Natural killer cell (primary cell): ENCODE measurements around the gene CBY2. TPM values are rescaled to one million over a fixed set of nuclear protein-coding genes. Genes with fewer than 3 reads are reported as not detected.

Source experiments
- ATAC-seq, 3 donors: fragments of 150-1000 bp in 2 of 3; fragments of 200-7000 bp in 1 of 3; cut with Tn5 transposase; 1 replicate in 1 of 3; 2 replicates in 2 of 3; pipeline ENCODE4 v1.10.0; 2021; ENCODE audit warnings: mild to moderate bottlenecking in 2 of 3, moderate library complexity in 2 of 3
- DNase-seq, 2 donors: peaks; one replicate each; pipeline versions ENCODE4 v3.0.0 to v3.0.0-alpha.2; 2013 to 2021; ENCODE audit warnings: mixed read lengths in 1 of 2
- H3K27ac ChIP-seq: one replicate; pipeline ENCODE4 v1.5.1; 2013; ENCODE audit warnings: mild to moderate bottlenecking, low read length
- H3K27me3 ChIP-seq: one replicate; pipeline ENCODE4 v1.6.1; 2013; ENCODE audit warnings: low read length; ENCODE audit not compliant: control insufficient read depth, insufficient read depth
- H3K36me3 ChIP-seq: one replicate; pipeline ENCODE4 v1.6.1; 2013; ENCODE audit warnings: low read length; ENCODE audit not compliant: control insufficient read depth, insufficient read depth
- H3K4me1 ChIP-seq: one replicate; pipeline ENCODE4 v1.6.1; 2013; ENCODE audit warnings: low read length; ENCODE audit not compliant: control insufficient read depth, insufficient read depth
- H3K4me3 ChIP-seq: one replicate; pipeline ENCODE4 v1.5.1; 2013; ENCODE audit warnings: low read length
- H3K9me3 ChIP-seq: one replicate; pipeline ENCODE4 v1.6.1; 2013; ENCODE audit warnings: low read length; ENCODE audit not compliant: control insufficient read depth, insufficient read depth
- H3K27ac Mint-ChIP-seq, 2 donors: one replicate each; pipeline ENCODE4 v1.8.0; 2022; ENCODE audit warnings: mild to moderate bottlenecking in 2 of 2, mixed read lengths in 2 of 2, moderate library complexity in 1 of 2
- H3K27me3 Mint-ChIP-seq, 2 donors: one replicate each; pipeline ENCODE4 v1.8.0; 2022; ENCODE audit warnings: low read depth in 2 of 2, mixed read lengths in 2 of 2
- H3K36me3 Mint-ChIP-seq: one replicate; pipeline ENCODE4 v1.8.0; 2022; ENCODE audit warnings: mixed read lengths
- H3K4me1 Mint-ChIP-seq, 2 donors: one replicate each; pipeline ENCODE4 v1.8.0; 2022; ENCODE audit warnings: mixed read lengths in 2 of 2
- H3K4me3 Mint-ChIP-seq: one replicate; pipeline ENCODE4 v1.8.0; 2022; ENCODE audit warnings: mild to moderate bottlenecking, moderate library complexity, mixed read lengths
- H3K9me3 Mint-ChIP-seq, 2 donors: one replicate each; pipeline ENCODE4 v1.8.0; 2022; ENCODE audit warnings: mixed read lengths in 2 of 2
- WGBS: methylation state at CpG from one replicate; pipeline ENCODE4 v1.1.7; 2013; ENCODE audit warnings: missing lambda C conversion rate; ENCODE audit not compliant: insufficient coverage; 5-methylcytosine and 5-hydroxymethylcytosine counted together
- intact Hi-C: fragments of 100-400 bp; cut with micrococcal nuclease; formaldehyde crosslinking; loops from one replicate; pipeline ENCODE4 v1.14.2; 2022
- total RNA-seq, 4 donors: library from RNA; stranded (reverse); fragments of 120-200 nt in 1 of 4; gene quantifications; one replicate each; pipeline versions ENCODE4 v1.2.3 to v1.2.4, GENCODE V29; 2013 to 2022
- TF ChIP-seq, protein P1 (sequence below): fragments of 200-600 bp; IDR thresholded peaks from one replicate; pipeline ENCODE4 v1.8.0; 2022; ENCODE audit warnings: antibody characterized with exemption

The CBY2 gene
- total RNA-seq, 3 donors from 2014 or later (not counting 1 experiment from before 2014, with no cell fraction given): not detected

DNA sequence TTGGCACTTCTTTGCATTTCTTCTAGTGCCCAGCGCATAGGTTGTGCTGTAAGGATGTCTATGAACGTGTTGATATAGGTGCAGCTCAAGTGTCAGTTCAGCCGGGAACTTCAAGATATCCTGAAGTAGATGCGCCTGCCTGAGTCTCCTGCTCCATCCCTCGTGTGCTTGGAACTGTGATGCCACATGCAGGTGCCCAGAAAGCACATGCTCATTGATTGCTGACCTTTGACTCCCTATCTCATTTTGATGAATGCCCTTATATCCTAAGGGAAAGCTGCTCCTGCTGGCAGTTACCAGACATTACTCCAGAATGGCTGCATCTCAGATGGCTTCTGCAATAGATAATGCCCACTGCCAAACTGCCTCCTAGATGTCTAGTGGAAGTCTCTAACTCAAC is 40.9 kb downstream of the CBY2 start:
- Mint-ChIP-seq H3K9me3 (no peaks in the 10 kb centered on the region), H3K4me3 (no peak overlapping the region), H3K27ac (no peak overlapping the region), H3K4me1 (peaks cover 5 to 6% of the 10 kb centered on the region in 2 donors), H3K36me3 (no peaks in the 10 kb centered on the region), H3K27me3 (peaks cover 10 to 17% of the 10 kb centered on the region in 2 donors)
- WGBS: 90% methylated on average over 5 of the region's 5 CpGs
- Histone ChIP-seq H3K4me3 (no peak overlapping the region), H3K36me3 (no peaks in the 10 kb centered on the region), H3K27me3 (no peaks in the 10 kb centered on the region), H3K4me1 (no peaks in the 10 kb centered on the region), H3K27ac (no peak overlapping the region), H3K9me3 (no peaks in the 10 kb centered on the region)
- intact Hi-C loops: no loop called here
- ATAC-seq (no peak), DNase-seq (no peak)
- TF ChIP-seq, protein P1, sequence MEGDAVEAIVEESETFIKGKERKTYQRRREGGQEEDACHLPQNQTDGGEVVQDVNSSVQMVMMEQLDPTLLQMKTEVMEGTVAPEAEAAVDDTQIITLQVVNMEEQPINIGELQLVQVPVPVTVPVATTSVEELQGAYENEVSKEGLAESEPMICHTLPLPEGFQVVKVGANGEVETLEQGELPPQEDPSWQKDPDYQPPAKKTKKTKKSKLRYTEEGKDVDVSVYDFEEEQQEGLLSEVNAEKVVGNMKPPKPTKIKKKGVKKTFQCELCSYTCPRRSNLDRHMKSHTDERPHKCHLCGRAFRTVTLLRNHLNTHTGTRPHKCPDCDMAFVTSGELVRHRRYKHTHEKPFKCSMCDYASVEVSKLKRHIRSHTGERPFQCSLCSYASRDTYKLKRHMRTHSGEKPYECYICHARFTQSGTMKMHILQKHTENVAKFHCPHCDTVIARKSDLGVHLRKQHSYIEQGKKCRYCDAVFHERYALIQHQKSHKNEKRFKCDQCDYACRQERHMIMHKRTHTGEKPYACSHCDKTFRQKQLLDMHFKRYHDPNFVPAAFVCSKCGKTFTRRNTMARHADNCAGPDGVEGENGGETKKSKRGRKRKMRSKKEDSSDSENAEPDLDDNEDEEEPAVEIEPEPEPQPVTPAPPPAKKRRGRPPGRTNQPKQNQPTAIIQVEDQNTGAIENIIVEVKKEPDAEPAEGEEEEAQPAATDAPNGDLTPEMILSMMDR: no peak

DNA sequence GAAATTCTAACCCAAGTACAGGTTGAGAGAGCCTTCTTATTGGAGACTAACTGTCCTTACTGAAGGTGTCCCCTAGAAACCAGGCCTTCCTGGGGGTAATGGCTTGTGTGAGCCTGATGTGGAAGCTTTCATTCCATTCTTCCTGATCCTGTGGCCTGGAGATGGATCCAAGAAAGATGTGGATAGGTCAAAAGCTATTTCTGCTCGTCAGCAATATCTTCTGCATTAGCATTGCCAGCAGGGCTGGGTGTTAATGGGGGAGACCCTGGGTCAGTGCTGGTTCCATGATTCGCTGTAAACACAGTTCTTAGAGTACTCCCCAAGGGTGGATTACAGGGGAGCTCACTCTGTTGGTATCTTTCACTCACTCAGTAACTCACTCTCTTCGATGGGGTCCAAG is 42.9 kb downstream of the CBY2 start:
- H3K4me3 Mint-ChIP-seq: no peak overlapping the region
- DNase-seq (no peak), ATAC-seq (no peak)
- H3K27me3 ChIP-seq: no peaks in the 10 kb centered on the region
- peaks cover 15 to 25% of the 10 kb centered on the region in 2 donors for H3K27me3 Mint-ChIP-seq
- no peak overlapping the region for H3K4me3 ChIP-seq
- H3K9me3 ChIP-seq: no peaks in the 10 kb centered on the region
- H3K9me3 Mint-ChIP-seq: no peaks in the 10 kb centered on the region
- no peaks in the 10 kb centered on the region for H3K36me3 Mint-ChIP-seq
- no peaks in the 10 kb centered on the region for H3K4me1 ChIP-seq
- intact Hi-C loops: no loop called here
- H3K27ac ChIP-seq: no peak overlapping the region
- 85% methylated on average over 3 of the region's 3 CpGs for WGBS
- H3K36me3 ChIP-seq: no peaks in the 10 kb centered on the region
- peaks cover 5 to 6% of the 10 kb centered on the region in 2 donors for H3K4me1 Mint-ChIP-seq
- TF ChIP-seq, protein P1: no peak
- no peak overlapping the region for H3K27ac Mint-ChIP-seq

DNA sequence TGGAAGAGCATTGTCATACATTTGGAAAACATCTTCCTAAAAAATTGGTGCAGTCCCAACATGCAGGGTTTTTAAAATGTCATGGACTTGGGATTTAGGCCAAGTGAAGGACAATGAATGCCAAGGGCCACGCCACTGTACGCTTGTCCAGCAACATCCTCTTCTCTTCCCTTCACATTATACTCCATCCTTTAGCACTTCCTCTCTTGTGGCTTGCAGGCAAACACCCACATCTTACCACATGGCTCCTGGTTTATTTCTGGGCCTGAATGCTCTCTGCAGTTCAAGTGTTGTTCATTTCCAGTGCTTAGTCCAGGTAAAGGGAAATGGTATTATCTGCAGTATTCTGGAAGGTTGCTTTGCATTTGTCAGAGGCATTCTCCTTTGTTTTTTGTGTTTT is 45.0 kb downstream of the CBY2 start:
- 20% methylated on average over 2 of the region's 2 CpGs for WGBS
- no peak overlapping the region for H3K27ac Mint-ChIP-seq
- ATAC-seq (no peak), DNase-seq (no peak)
- Histone ChIP-seq H3K4me1 (no peaks in the 10 kb centered on the region), H3K4me3 (no peak overlapping the region), H3K36me3 (no peaks in the 10 kb centered on the region), H3K9me3 (no peaks in the 10 kb centered on the region), H3K27ac (no peak overlapping the region), H3K27me3 (no peaks in the 10 kb centered on the region)
- H3K27me3 Mint-ChIP-seq: peaks cover 20 to 23% of the 10 kb centered on the region in 2 donors
- H3K9me3 Mint-ChIP-seq: no peaks in the 10 kb centered on the region
- TF ChIP-seq, protein P1: no peak
- H3K4me3 Mint-ChIP-seq: no peak overlapping the region
- peaks cover 5 to 6% of the 10 kb centered on the region in 2 donors for H3K4me1 Mint-ChIP-seq
- intact Hi-C loops: no loop called here
- H3K36me3 Mint-ChIP-seq: no peaks in the 10 kb centered on the region
